Measurements from ENCODE around the gene NDUFA11. TPM values are rescaled to one million over a fixed set of nuclear protein-coding genes. Genes with fewer than 3 reads are reported as not detected.

NDUFA11 gene
- total and polyA plus RNA-seq, 2 of the 13 experiments (the other 11 are each of a cell fraction or from before 2014, with no cell fraction given) = 286 to 378 TPM

GRCh38 chr19:5881543-5882299, 21.9 kb downstream of the NDUFA11 start (continued):
- TF ChIP-seq ZNF800 (CRISPR knock-in tag; IDR thresholded peaks at IDR 0.05) (no peak), ZFP1 (CRISPR knock-in tag; IDR thresholded peaks at IDR 0.05) (no peak), ZSCAN22 (CRISPR knock-in tag; IDR thresholded peaks at IDR 0.05) (peak; percentile 90), SRF (IDR thresholded peaks at IDR 0.05; ENCODE audit: low read depth, low read length) (no peak)

DNA sequence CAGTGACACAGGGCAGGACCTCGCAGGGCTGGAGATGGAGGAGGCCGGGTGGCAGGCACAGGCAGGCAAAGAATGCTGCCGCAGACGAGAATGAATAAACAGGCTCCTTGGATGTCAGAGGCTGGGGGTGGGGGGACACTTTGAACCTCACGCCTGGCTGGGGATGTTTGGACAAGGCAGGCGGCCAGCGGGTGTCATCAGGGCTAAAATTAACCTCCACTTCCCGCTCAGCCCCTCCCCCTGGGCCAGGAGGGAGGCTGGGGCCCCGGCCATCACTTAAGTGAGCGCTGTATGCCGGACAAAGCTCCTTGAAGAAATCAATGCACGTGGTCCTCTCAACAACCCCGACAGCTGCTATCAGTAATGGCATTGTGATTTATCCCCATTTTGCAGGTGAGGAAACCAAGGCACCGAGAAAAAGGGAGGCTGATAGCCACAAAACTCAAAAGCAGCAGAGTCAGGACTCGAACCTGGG, 22.9 kb downstream of the NDUFA11 start:
- no peaks in the 10 kb centered on the region for H3K9me3 ChIP-seq (ENCODE audit: low read length)
- no peaks in the 10 kb centered on the region for H3K36me3 ChIP-seq (replicated peaks in 1 of 2; ENCODE audit: control insufficient read depth in 1 of 2, insufficient read depth in 2 of 2, low read length in 2 of 2)
- FAIRE-seq (peak; percentile 21), DNase-seq (ENCODE audit: low spot score) (peak; percentile 90), ATAC-seq (peak; percentile 89)
- peak overlapping the region; percentile 68 for H3K9ac ChIP-seq (ENCODE audit: insufficient read depth, low read depth, low read length)
- peak overlapping the region; percentile 84 for H3K27ac ChIP-seq (ENCODE audit: extremely low read length, insufficient read depth, low read length)
- H3K79me2 ChIP-seq (ENCODE audit: insufficient read depth, low read length) = no peaks in the 10 kb centered on the region
- TSS peak; percentile 80 for BruUV-seq (replicated peaks)
- peaks cover 87% of the 10 kb centered on the region for H3K4me1 ChIP-seq (ENCODE audit: insufficient read depth, low read length)
- no peak overlapping the region for H2AFZ ChIP-seq (ENCODE audit: low read length)
- peak overlapping the region in 1 of 3 experiments; percentile 22; a peak in 1 of 6 replicates for H3K4me3 ChIP-seq (replicated peaks in 1 of 3; ENCODE audit: insufficient read depth in 1 of 3, low read depth in 2 of 3, low read length in 3 of 3)
- ChIA-PET CTCF (ENCODE audit: low intra/inter-chr PET ratio, low total read pairs) (no interaction called here), POLR2A (interaction anchor here (0.8 to 3.1 kb wide), 8 partner anchors 9 to 161 kb away, joined by 3 to 37 read pairs (median 6); partner anchors contain the start of genes CATSPERD, FUT5, FUT6 and LONP1)
- intact Hi-C loops (cut with micrococcal nuclease; ENCODE audit: unreplicated experiment) = no loop called here
- in situ Hi-C loops (cut with HindIII; ENCODE audit: extremely low pct_ligation_motif_present, low pct_unique_long_range_greater_than_20kb) = no loop called here
- H3K4me2 ChIP-seq (ENCODE audit: low read depth, low read length) = peak overlapping the region; percentile 59
- 5% methylated on average over 12 of the region's 15 CpGs for WGBS (ENCODE audit: low lambda C conversion rate)
- H4K20me1 ChIP-seq (ENCODE audit: insufficient read depth, low read length) = no peaks in the 10 kb centered on the region
- no peaks in the 10 kb centered on the region for H3K27me3 ChIP-seq (ENCODE audit: control insufficient read depth in 1 of 2, insufficient read depth in 2 of 2, low read length in 2 of 2)
- TF ChIP-seq JARID2 (CRISPR knock-in tag; IDR thresholded peaks at IDR 0.05; ENCODE audit: insufficient replicate concordance) = no peak
- TF ChIP-seq ZNF350 (CRISPR knock-in tag; IDR thresholded peaks at IDR 0.05; ENCODE audit: borderline replicate concordance, low read depth) = peak; percentile 93
- TF ChIP-seq MAFF (IDR thresholded peaks at IDR 0.05; ENCODE audit: low read depth, low read length) = no peak
- 0 out of 2 replicates have a peak, but pooled peaks have one; percentile 46 for TF ChIP-seq MYPOP (CRISPR knock-in tag; IDR thresholded peaks at IDR 0.05)
- no peak for TF ChIP-seq ARHGAP35 (CRISPR knock-in tag; IDR thresholded peaks at IDR 0.05; ENCODE audit: borderline replicate concordance)
- TF ChIP-seq, protein P1, sequence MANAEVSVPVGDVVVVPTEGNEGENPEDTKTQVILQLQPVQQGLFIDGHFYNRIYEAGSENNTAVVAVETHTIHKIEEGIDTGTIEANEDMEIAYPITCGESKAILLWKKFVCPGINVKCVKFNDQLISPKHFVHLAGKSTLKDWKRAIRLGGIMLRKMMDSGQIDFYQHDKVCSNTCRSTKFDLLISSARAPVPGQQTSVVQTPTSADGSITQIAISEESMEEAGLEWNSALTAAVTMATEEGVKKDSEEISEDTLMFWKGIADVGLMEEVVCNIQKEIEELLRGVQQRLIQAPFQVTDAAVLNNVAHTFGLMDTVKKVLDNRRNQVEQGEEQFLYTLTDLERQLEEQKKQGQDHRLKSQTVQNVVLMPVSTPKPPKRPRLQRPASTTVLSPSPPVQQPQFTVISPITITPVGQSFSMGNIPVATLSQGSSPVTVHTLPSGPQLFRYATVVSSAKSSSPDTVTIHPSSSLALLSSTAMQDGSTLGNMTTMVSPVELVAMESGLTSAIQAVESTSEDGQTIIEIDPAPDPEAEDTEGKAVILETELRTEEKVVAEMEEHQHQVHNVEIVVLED (CRISPR knock-in tag; IDR thresholded peaks at IDR 0.05; ENCODE audit: borderline replicate concordance) = no peak
- TF ChIP-seq ZFP36L1 (CRISPR knock-in tag; IDR thresholded peaks at IDR 0.05) = peak; percentile 56; the same call in 1 of the 2 replicates
- TF ChIP-seq ZNF260 (CRISPR knock-in tag; IDR thresholded peaks at IDR 0.05; ENCODE audit: borderline replicate concordance, low read depth) = no peak
- TF ChIP-seq ESRRA (CRISPR knock-in tag; IDR thresholded peaks at IDR 0.05; ENCODE audit: low read depth) = peak; percentile 40; the same call in 1 of the 2 replicates
- TF ChIP-seq PAWR (CRISPR knock-in tag; IDR thresholded peaks at IDR 0.05; ENCODE audit: borderline replicate concordance) = no peak
- 0 out of 2 replicates have a peak, but pooled peaks have one; percentile 47 for TF ChIP-seq SRY (CRISPR knock-in tag; IDR thresholded peaks at IDR 0.05)
- no peak for TF ChIP-seq ZNF878 (CRISPR knock-in tag; IDR thresholded peaks at IDR 0.05)
